HG02678 (cell line): ENCODE results near the gene KLHDC4.

Source experiments
- ATAC-seq: cut with Tn5 transposase; IDR thresholded peaks from one replicate; pipeline ENCODE4 v1.9.1; 2021; ENCODE audit warnings: mild to moderate bottlenecking, moderate library complexity; ENCODE audit not compliant: unreplicated experiment

KLHDC4 gene

GRCh38 chr16:87701505-87701921, 64.3 kb downstream of the KLHDC4 start:
- no peak for ATAC-seq

DNA sequence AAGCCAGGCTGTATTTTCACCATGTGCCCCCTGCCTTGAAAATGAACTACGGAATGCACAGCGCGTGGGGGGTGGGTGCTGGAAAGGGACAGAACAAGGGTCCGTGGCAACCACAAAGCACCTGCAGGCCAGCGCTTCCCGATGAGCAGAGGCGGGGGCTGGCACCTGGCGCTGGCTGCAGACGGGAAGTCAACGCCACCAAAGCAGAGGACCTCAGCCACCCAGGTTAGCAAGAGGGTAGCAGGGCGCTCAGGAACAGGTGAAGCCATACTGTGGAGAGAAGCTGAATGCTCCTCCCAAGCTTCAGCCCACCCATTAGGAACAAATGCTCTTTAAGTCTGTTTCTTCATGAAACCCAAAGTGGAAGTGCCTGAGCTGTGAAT, 64.7 kb downstream of the KLHDC4 start:
- ATAC-seq: no peak

DNA sequence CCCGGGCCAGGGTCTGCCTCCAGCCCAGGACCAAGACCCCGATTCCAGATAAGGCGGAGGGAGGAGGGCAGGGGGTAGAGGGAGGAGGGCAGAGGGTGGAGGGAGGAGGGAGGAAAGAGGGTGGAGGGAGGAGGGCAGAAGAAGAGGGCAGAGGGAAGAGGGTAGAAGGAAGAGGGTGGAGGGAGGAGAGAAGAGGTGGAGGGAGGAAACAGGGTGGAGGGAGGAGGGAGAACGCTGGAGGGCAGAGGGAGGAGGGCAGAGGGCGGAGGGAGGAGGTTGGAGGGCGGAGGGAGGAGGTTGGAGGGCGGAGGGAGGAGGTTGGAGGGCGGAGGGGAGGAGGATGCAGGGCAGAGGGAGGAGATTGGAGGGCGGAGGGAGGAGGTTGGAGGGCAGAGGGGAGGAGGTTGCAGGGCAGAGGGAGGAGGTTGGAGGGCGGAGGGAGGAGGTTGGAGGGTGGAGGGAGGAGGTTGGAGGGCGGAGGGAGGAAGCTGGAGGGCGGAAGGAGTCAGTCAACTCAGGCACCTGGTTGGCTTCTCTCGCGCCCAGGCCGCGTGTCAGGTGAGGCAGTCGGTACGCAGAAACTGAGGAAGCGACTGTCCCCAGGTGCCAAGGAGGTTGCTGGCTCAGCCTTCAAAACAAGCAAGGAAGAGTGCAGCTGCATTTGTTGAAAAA, 65.2 kb downstream of the KLHDC4 start:
- no peak for ATAC-seq

GRCh38 chr16:87698676-87699199, 67.0 kb downstream of the KLHDC4 start:
- ATAC-seq: no peak

GRCh38 chr16:87698241-87698640, 67.5 kb downstream of the KLHDC4 start:
- peak; percentile 33 for ATAC-seq

- no peak for ATAC-seq
These were observed 68.0 kb downstream of the KLHDC4 start for GRCh38 chr16:87697792-87698191.

GRCh38 chr16:87697256-87697655, 68.5 kb downstream of the KLHDC4 start:
- ATAC-seq: no peak

DNA sequence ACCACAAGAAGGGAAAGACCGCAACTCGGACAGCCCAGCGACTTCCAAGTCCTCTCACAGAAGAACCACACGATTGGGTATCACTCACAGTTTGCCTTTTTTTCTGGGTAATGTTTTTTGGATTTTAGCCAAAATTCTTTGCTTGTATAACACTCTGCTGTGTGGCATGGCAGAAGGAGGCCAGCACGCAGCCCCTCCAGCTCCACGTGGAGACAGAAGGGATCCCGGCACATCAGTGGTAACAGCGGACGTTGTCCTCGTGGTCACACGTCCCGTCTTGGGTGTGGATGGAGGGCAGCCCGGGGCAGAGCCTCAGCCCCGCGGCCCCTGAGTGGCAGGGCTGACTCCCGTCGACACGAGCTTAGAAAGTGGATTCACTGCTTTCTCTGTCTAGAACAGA, 69.1 kb downstream of the KLHDC4 start:
- no peak for ATAC-seq

- ATAC-seq: no peak
These were observed 70.3 kb downstream of the KLHDC4 start for GRCh38 chr16:87695534-87695933.

- no peak for ATAC-seq
These were observed 71.2 kb downstream of the KLHDC4 start for GRCh38 chr16:87694441-87695125.

GRCh38 chr16:87693827-87694226, 72.0 kb downstream of the KLHDC4 start:
- no peak for ATAC-seq

DNA sequence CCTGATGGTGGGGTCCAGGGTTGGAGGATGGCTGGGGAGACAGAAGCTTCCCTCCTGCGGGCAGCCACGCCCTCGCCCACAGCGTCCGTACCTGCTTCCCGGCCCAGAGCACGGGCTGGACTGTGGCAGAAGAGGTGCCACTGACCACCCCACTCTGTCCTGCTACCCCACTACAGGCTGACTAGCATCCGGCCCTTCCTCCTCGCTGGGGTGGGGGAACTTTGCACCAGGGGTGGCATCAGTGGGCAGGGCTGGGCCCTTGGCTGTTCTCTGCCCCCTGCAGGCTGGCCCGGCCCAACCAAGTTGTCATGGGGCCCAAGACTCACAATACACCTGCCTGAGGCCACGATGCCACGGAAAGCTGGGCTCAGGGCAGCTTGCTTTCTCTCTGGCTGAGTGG, 73.0 kb downstream of the KLHDC4 start:
- ATAC-seq: no peak

DNA sequence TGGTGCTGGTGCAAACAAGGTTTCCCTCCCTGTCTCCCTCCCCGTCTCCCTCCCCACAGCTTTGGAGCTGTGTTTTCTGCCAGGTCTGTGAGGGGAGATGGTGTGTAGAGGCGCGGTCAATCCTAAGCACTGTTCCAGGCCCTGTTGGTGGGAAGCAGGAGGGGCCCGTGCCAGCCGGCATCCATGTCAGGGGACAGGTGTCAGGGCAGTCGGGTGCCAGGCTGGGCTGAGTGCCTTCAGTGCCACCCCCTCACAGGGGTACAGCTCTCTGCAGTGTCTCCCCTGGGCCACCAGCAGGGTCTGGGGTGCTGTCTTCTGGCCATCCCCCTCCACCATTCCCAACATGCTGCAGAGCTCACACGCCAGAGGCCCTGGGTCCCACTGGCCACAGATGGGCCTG, 73.6 kb downstream of the KLHDC4 start:
- ATAC-seq: no peak

- no peak for ATAC-seq
These were observed 74.1 kb downstream of the KLHDC4 start for GRCh38 chr16:87691686-87692079.

- ATAC-seq: no peak
These were observed 74.7 kb downstream of the KLHDC4 start for GRCh38 chr16:87690911-87691685.

GRCh38 chr16:87689956-87690465, 75.8 kb downstream of the KLHDC4 start:
- ATAC-seq: no peak

- no peak for ATAC-seq
These were observed 76.6 kb downstream of the KLHDC4 start for GRCh38 chr16:87688876-87689815.

DNA sequence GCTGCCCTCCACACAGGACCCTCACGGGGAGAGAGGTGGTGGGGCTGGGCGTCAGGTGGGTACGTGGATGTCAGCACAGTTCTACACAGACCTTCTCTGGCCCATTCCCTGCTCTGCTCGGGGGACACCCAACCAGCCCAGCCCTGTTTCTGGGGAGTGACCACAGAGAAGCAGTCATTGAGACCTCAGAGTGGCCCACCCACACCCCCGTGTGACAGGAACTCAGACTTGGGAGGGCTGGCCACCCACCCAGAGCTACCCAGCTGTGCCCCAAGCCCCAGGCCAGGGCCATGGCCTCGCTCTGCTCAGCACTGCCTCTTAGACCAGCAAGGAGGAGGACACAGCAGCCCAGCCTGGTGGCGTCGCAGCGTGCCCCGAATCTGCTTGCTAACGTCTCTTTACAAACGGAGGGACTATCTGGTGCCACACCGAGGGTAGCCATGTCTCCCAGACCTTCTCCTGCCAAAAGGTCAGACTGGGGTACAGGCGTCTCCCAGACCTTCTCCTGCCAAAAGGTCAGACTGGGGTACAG, 77.7 kb downstream of the KLHDC4 start:
- ATAC-seq: no peak

- no peak for ATAC-seq
These were observed 78.5 kb downstream of the KLHDC4 start for GRCh38 chr16:87687126-87687910.
